GM18507 (cell line): ENCODE measurements around the gene RABL6.
"Not testable (repeated sequence)": the region's sequence is repeated elsewhere in the genome, so short reads cannot be mapped to it uniquely, and the experiment has no call there.

ENCODE experiments used
- DNase-seq: peaks from one replicate; pipeline ENCODE4 v3.0.0; 2011; ENCODE audit warnings: low read depth; ENCODE audit not compliant: insufficient read length; ENCODE audit errors: extremely low spot score
- FAIRE-seq: peaks from 2 replicates; lab custom pipeline; 2011; peaks lifted over from hg19 to GRCh38; lab: Jason Lieb, UNC

Gene RABL6

GRCh38 chr9:136792321-136793085, 15.2 kb upstream of the RABL6 start:
- FAIRE-seq: no peak

GRCh38 chr9:136793086-136793946, 14.4 kb upstream of the RABL6 start:
- no peak for FAIRE-seq
- DNase-seq: no peak

More at GRCh38 chr9:136792321-136793085, 15.2 kb upstream of the RABL6 start:
- no peak for DNase-seq

DNA sequence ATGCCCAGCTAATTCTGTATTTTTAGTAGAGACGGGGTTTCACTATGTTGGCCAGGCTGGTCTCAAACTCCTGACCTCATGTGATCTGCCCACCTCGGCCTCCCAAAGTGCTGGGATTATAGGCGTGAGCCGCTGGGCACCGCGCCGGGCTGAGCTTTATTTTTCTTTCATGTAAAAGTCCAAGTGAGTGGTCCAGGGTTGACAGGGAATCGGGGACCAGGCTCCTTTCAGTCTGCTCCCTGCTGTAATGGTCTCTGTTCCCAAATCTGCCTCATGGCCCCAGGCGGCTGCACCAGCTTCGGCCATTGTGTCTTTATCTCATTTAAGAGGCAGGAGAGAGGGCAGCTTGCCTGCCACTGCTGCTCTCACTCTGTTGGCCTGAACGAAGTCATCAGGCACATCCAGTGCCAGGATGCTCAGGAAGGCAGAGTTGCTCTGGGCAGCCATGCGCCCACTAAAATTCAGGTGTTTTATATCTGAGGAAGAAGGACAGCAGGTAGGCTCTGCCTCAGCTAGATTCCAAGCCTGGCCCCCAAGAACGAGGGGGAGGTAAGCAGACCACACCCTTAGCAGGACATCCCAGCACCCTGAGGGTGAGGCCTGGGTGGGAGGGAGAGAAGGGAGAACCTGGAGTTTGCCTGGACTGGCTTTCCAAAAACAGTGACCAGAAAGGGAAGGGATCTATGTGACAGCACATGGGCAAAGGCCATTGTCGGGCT, 13.3 kb upstream of the RABL6 start:
- FAIRE-seq (no peak), DNase-seq (no peak)

DNA sequence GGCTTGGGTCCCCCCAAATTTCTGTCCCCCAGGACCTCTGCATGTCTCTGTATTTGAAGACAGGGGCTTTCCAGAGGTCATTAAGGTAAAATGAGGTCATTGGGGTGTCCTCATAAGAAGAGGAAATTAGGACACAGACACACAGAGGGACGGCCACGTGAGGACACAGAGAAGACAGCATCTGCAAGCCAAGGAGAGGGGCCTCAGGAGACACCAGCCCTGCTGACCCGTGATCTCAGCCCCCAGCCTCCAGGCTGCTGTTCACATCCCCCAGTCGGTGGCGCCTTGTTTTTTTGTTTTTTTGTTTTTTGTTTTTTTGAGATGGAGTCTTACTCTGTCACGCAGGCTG, 12.8 kb upstream of the RABL6 start:
- DNase-seq (no peak), FAIRE-seq (no peak)

GRCh38 chr9:136796238-136796774, 11.4 kb upstream of the RABL6 start, which contains the start of gene CCDC183:
CCDC183 (plus strand) TSS chr9:136796338; CDS start chr9:136796398, 60 bp downstream.
- DNase-seq: no peak
- no peak for FAIRE-seq

GRCh38 chr9:136796775-136797347, 10.9 kb upstream of the RABL6 start:
- DNase-seq, FAIRE-seq: not testable (repeated sequence)

- DNase-seq (no peak), FAIRE-seq (no peak)
These were observed 9.1 kb upstream of the RABL6 start for GRCh38 chr9:136798708-136799078.

- no peak for DNase-seq
- FAIRE-seq: no peak
These were observed 8.5 kb upstream of the RABL6 start for GRCh38 chr9:136799079-136799853.

DNA sequence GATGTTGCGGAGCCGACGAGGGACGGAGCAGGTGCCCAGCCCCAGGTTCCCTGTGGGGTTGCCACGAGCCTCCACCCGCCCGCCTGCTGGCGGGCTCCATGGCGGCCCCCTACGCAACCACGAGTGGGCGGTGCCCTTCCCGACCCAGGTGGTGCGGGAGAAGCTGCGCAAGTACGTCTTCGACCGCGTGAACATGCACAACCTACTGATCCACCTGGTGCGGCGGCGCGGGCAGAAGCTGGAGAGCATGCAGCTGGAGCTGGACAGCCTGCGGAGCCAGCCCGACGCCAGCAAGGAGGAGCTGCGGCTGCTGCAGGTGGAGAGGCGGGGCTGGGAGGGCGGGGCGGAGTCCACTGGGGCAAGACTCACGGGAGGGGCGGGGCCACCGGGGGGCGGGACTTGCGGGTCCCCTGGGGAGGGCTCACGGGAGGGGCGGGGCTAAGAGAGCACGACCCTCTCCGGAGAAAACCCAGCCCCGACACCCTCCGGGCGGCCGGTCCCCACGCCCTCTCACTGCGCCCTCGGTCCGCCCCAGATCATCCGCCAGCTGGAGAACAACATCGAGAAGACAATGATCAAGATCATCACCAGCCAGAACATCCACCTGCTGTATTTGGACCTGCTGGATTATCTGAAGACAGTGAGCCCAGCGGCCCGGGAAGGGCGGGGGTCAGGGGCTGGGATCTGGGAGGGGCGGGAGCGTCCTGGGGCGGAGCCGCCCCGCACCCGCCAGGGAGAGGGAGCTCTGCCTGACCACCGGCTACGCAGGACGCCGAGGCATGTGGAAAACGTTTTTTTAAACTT, 7.7 kb upstream of the RABL6 start:
- DNase-seq: peak; percentile 77

GRCh38 chr9:136802321-136802720, 5.4 kb upstream of the RABL6 start:
- no peak for FAIRE-seq
- no peak for DNase-seq

More for the DNA sequence above, 7.7 kb upstream of the RABL6 start:
- peak; percentile 12 for FAIRE-seq

- not testable (repeated sequence) for DNase-seq, FAIRE-seq
These were observed 4.7 kb upstream of the RABL6 start for GRCh38 chr9:136803009-136803550.

DNA sequence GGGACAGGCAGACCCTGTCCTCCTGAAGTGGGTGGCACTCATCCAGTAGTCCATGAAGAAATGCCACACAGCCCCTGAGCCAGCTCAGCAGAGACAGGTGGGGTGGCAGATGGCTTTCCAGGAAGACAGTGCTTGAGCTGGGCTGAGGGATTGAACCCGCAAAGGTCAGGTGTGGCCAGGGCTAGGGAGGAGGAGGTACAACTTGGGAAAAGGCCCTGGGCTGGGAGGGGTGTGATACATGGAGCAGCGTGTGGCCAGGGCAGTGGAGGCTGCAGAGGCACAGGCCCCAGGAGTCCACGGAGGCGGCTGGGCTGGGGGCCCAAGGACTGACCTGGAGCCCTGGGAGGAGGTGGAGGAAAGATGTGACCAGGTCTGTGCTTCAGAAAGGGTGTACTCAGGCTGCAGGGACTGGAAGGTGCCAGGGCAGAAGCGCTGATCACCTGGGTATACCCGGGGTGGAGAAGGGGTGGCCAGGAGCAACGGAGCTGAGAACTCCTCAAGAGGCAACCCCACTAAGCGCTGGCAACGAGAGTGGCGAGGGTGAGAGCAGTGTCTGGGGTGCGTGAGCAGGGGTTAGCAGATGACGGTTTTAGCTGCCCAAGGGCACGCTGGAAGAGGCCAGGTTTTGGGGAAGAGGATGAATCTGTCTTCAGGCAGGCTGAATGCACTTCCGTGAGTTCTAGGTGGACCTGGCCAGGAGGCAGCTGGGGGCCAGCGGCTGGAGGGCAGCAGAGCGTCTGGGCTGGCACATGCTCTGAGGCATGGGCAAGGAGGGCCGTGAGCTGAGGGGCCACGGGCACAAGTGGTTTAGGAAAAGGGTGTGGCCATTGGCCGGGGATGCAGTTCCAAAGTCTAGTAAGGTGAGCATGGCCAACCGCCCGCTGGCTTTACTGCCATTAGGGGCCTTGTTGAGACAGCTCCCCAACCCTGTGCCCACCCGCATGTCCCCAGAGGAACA, 3.9 kb upstream of the RABL6 start:
- FAIRE-seq: no peak

GRCh38 chr9:136804509-136805206, 3.1 kb upstream of the RABL6 start:
- FAIRE-seq (no peak), DNase-seq (no peak)

More for the DNA sequence above, 3.9 kb upstream of the RABL6 start:
- DNase-seq: no peak

DNA sequence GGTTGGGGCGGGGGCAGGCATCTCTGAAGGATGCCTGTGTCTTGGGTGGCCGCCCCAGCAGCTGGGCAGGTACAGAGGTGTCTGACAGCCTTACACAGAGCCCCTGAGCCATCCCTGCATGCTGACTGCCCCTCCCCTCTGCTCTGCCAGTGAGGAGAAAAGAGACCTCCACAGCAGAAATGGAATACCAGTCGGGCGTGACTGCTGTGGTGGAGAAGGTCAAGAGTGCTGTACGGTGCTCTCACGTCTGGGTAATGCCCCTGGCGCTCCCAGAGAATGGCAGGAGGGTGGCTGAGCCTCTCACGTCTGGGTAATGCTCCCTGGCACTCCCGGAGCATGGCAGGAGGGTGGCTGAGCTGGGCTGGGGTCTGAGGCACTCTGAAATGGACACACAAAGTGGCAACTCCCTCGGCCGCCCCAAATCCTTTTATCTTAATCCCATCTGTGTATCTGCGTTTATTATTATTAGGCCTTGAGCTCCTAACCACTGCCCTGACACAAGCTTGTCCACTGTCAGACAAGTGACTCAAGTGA, 2.5 kb upstream of the RABL6 start:
- DNase-seq (no peak), FAIRE-seq (no peak)

DNA sequence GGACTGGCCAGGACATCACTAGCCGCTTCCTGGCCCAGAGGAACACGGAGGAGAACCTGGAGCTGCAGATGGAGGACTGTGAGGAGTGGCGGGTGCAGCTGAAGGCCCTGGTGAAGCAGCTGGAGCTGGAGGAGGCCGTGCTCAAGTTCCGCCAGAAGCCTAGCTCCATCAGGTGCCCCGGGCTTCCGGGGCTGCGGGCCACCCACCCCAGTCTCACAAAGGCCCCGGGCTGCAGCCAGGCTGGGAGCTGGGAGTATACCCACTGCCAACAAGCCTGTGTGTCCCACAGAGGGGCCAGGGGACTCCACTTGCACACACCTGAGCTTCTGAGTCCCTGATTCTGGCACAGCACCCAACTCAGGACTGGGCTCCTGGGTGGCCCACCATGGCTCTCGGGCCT, 1.7 kb upstream of the RABL6 start:
- no peak for FAIRE-seq

More for the DNA sequence above, 1.7 kb upstream of the RABL6 start:
- DNase-seq: no peak
